ENCODE results near the gene ZC3H4. TPM values are rescaled to one million over a fixed set of nuclear protein-coding genes. Genes with fewer than 3 reads are reported as not detected.

ZC3H4 gene
- total and polyA plus RNA-seq, 10 of the 15 experiments (the other 5 are each of a cell fraction or from before 2014, with no cell fraction given): 5.1 to 86.3 (median 15.5) TPM

- TF ChIP-seq ZZZ3 (IDR thresholded peaks at IDR 0.05; ENCODE audit: control insufficient read depth, insufficient read length, low read depth): no peak
Observed at GRCh38 chr19:47106821-47107201, 6.8 kb downstream of the ZC3H4 start (continued).

- intact Hi-C loops (cut with micrococcal nuclease; ENCODE audit: unreplicated experiment): no loop called here
- BruUV-seq (replicated peaks): no TSS peak
- DNase-seq (ENCODE audit: low read depth, low spot score): no peak
- Histone ChIP-seq H3K4me3 (no peak overlapping the region; the same call in 1 of the 2 replicates), H4K20me1 (ENCODE audit: control insufficient read depth, insufficient read depth) (no peaks in the 10 kb centered on the region), H3K9ac (ENCODE audit: control insufficient read depth, insufficient read depth, low read length) (no peak overlapping the region), H3K4me1 (ENCODE audit: control insufficient read depth, insufficient read depth, low read length) (peaks cover 8% of the 10 kb centered on the region), H2AFZ (ENCODE audit: control insufficient read depth, low read depth, low read length) (no peak overlapping the region), H3K27me3 (replicated peaks in 1 of 2; ENCODE audit: control insufficient read depth in 2 of 2, insufficient read depth in 2 of 2, low read length in 1 of 2) (no peaks in the 10 kb centered on the region), H3K36me3 (ENCODE audit: control insufficient read depth in 2 of 2, insufficient read depth in 2 of 2, low read length in 1 of 2) (peaks cover 0 to 7% of the 10 kb centered on the region in 2 experiments; a peak in 2 of 4 replicates), H3K27ac (ENCODE audit: control insufficient read depth, insufficient read depth) (no peak overlapping the region), H3K9me3 (replicated peaks; ENCODE audit: control insufficient read depth, insufficient read depth, low read length) (no peaks in the 10 kb centered on the region), H3K79me2 (ENCODE audit: control insufficient read depth, insufficient read depth, low read length) (peaks cover 87% of the 10 kb centered on the region), H3K4me2 (ENCODE audit: control insufficient read depth, insufficient read depth) (no peak overlapping the region)
- no peak for TF ChIP-seq TARDBP (IDR thresholded peaks at IDR 0.05; ENCODE audit: borderline replicate concordance)
- CTCF ChIA-PET: interaction anchor here (0.9 to 2.7 kb wide), 6 partner anchors 14 to 348 kb away, joined by 3 to 10 read pairs (median 5); no protein-coding TSS in a partner anchor
- SMC1A ChIA-PET (ENCODE audit: uncharacterized antibody, unreplicated experiment): no interaction called here
- in situ Hi-C loops (cut with MboI): no loop called here
- POLR2A ChIA-PET: interaction anchor here (0.6 to 2.8 kb wide), 5 partner anchors 13 to 1362 kb away, joined by 3 to 8 read pairs (median 3); partner anchors contain the start of gene SAE1
- ATAC-seq: no peak
- RAD21 ChIA-PET (ENCODE audit: unreplicated experiment): interaction anchor here (0.7 to 1.0 kb wide), 2 partner anchors 18 to 93 kb away, joined by 3 to 4 read pairs; no protein-coding TSS in a partner anchor
- WGBS (ENCODE audit: insufficient coverage, insufficient replicate concordance, low lambda C conversion rate, missing lambda C conversion rate): 79% methylated on average over 2 of the region's 2 CpGs
- no peak for FAIRE-seq
Observed at GRCh38 chr19:47105874-47106273, 7.7 kb downstream of the ZC3H4 start.

- Histone ChIP-seq H3K9ac (ENCODE audit: control insufficient read depth, insufficient read depth, low read length) (no peak overlapping the region), H3K27me3 (replicated peaks in 1 of 2; ENCODE audit: control insufficient read depth in 2 of 2, insufficient read depth in 2 of 2, low read length in 1 of 2) (no peaks in the 10 kb centered on the region), H2AFZ (ENCODE audit: control insufficient read depth, low read depth, low read length) (no peak overlapping the region), H3K79me2 (ENCODE audit: control insufficient read depth, insufficient read depth, low read length) (peaks cover 86% of the 10 kb centered on the region), H3K36me3 (ENCODE audit: control insufficient read depth in 2 of 2, insufficient read depth in 2 of 2, low read length in 1 of 2) (peaks cover 0 to 9% of the 10 kb centered on the region in 2 experiments; a peak in 2 of 4 replicates), H4K20me1 (ENCODE audit: control insufficient read depth, insufficient read depth) (no peaks in the 10 kb centered on the region), H3K4me3 (no peak overlapping the region), H3K4me2 (ENCODE audit: control insufficient read depth, insufficient read depth) (no peak overlapping the region), H3K9me3 (replicated peaks; ENCODE audit: control insufficient read depth, insufficient read depth, low read length) (no peaks in the 10 kb centered on the region), H3K4me1 (ENCODE audit: control insufficient read depth, insufficient read depth, low read length) (peaks cover 8% of the 10 kb centered on the region), H3K27ac (ENCODE audit: control insufficient read depth, insufficient read depth) (no peak overlapping the region)
- POLR2A ChIA-PET: interaction anchor here (0.9 kb wide), 2 partner anchors 8 to 9 kb away, joined by 3 to 4 read pairs; partner anchors contain the start of gene ZC3H4
- SMC1A ChIA-PET (ENCODE audit: uncharacterized antibody, unreplicated experiment): interaction anchor here (0.7 to 3.5 kb wide), 3 partner anchors 9 to 16 kb away, joined by 3 to 18 read pairs (median 3); partner anchors contain the start of gene ZC3H4
- in situ Hi-C loops (cut with MboI) (no loop called here), intact Hi-C loops (cut with micrococcal nuclease; ENCODE audit: unreplicated experiment) (no loop called here)
- CTCF ChIA-PET: interaction anchor here (0.7 to 1.1 kb wide), 3 partner anchors 11 to 67 kb away, joined by 3 read pairs; no protein-coding TSS in a partner anchor
- BruUV-seq (replicated peaks): no TSS peak
- DNase-seq (ENCODE audit: low read depth, low spot score): no peak
- WGBS (ENCODE audit: insufficient coverage, insufficient replicate concordance, low lambda C conversion rate, missing lambda C conversion rate): 98% methylated on average over 9 of the region's 9 CpGs
- RAD21 ChIA-PET (ENCODE audit: unreplicated experiment): no interaction called here
- no peak for FAIRE-seq
- no peak for ATAC-seq
- TF ChIP-seq ZNF687 (IDR thresholded peaks at IDR 0.05) (no peak), MEF2A (IDR thresholded peaks at IDR 0.05; ENCODE audit: insufficient read depth, low read depth, low read length) (no peak), MXI1 (IDR thresholded peaks at IDR 0.05; ENCODE audit: low read depth, low read length) (no peak), USF1 (IDR thresholded peaks at IDR 0.05; ENCODE audit: borderline replicate concordance, extremely low read length, insufficient read depth, low read depth, low read length) (no peak), ASH2L (IDR thresholded peaks at IDR 0.05; ENCODE audit: borderline replicate concordance, low read depth) (no peak), MTA3 (IDR thresholded peaks at IDR 0.05; ENCODE audit: borderline replicate concordance, low read length) (no peak)
Observed at GRCh38 chr19:47104680-47105079, 8.9 kb downstream of the ZC3H4 start.

Data from GM12878 (cell line).